GM19452 (cell line): ENCODE results near the gene GRAMD1A.
"Not testable (repeated sequence)": the region's sequence is repeated elsewhere in the genome, so short reads cannot be mapped to it uniquely, and the experiment has no call there.

Source experiments
- ATAC-seq: cut with Tn5 transposase; IDR thresholded peaks from one replicate; pipeline ENCODE4 v1.9.1; 2021; ENCODE audit not compliant: unreplicated experiment

GRAMD1A gene

DNA sequence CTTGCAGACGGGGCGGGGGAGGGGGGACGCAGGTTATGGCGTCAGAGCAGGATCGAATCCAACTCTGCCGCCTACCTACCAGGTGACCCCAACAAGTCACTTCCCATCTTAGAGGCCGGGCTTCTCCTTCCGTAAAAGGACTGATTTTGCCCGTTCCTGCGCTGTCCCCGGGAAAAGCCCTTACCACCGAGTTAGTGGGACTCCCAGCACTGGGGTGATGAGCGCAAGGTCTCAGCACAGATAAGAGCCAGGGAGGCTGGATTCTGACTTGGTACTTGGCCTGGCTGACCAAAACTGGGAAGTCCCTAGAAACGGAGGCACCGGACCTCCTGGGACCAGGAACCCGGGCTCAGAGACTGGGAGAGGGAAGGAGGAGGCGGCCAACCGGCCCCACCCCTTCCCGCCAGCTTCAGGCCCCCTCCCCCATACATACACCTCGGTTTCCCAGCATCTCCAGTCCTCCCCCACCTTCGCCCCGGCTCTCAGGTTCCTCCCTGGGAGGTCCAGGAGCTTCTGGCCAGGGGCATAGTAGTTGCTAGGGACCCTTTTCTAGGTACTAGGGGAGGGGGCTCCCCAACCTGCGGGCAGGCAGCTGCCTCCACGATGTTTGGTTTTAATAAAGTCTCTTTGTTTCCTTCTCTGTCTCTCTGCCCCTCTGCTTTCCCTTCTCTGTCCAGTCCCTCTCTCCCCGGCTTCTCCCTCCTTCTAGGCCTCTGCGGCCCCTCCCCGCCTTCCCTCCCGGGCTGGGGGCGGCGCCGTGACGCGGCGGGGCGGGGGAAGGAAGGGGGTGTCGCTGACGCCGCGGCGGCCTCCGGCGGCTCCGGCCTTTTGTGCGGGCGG is at the start of gene GRAMD1A:
Gene GRAMD1A (plus strand): TSS at position 826 of the 840 bp plus-strand sequence. CDS start 156 bp downstream, outside the sequence.
- peak; percentile 49 for ATAC-seq

DNA sequence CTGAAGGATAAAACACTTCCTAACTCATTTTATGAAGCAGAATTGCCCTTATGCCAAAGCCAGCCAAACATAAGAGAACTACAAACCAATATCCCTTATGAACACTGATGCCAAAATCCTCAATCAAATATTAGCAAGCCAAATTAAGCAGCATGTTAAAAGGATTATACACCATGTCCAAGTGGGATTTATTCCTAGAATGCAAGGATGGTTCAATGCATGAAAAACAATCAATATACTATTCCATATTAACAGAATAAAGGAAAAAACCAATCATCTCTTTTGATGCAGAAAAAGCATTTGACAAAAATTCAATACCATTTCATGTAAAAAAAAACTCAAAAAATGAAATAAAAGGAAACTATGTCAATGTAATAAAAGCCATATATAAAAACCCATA is 47.0 kb upstream of the GRAMD1A start:
- no peak for ATAC-seq

DNA sequence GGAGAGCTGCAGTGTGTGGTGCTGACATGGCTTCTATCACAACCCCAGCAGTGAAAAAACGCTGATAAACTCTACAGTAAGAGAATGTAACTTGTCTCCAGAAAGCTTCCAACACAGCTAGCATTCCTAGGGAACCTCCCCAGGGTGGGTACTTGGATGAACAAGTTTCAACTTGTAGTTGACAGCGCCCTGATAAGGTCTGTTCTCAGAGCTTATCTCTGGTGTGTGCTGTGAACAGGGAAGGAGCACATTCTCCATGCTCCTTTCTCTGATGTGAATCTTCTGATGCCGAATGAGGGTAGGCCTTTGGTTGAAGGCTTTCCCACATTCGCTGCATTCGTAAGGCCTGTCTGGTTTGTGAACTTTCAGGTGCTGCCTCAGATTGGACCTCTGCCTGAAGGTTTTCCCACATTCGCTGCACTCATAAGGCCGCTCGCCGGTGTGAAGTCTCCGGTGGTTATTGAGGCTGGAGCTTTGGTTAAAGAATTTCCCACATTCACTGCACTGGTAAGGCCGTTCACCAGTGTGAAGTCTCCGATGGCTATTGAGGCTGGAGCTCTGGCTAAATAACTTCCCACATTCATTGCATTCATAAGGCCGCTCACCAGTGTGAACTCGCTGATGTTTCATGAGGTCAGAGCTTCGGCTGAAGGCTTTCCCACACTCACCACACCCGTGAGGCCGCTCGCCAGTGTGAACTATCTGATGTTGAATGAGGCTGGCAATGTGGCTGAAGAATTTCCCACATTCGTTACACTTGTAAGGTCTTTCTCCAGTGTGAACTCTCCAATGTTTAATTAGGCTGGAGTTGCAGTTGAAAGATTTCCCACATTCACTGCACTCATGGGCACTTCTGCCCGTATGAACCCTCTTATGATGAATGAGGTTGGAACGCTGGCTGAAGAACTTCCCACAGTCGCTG is 42.0 kb upstream of the GRAMD1A start:
- ATAC-seq, result no peak

DNA sequence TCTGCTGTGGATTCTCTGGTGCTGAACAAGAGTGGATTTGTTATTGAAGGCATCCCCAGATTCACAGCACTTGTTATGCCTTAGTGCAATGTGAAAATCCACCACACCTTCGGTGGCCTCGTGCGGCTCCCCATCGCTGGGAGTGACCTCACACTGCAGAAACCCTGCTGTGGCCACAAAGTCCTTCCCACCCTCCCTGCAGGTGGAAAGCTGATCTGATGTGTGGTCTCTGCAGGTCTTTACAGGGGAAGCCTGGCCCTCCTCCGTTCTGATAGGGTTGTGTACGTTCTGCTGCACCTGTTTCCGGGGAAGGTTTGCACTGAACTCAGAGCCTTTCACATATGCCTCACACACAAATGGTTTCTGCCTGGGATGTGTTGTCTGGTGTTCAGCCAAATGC is 41.1 kb upstream of the GRAMD1A start:
- ATAC-seq, result no peak

DNA sequence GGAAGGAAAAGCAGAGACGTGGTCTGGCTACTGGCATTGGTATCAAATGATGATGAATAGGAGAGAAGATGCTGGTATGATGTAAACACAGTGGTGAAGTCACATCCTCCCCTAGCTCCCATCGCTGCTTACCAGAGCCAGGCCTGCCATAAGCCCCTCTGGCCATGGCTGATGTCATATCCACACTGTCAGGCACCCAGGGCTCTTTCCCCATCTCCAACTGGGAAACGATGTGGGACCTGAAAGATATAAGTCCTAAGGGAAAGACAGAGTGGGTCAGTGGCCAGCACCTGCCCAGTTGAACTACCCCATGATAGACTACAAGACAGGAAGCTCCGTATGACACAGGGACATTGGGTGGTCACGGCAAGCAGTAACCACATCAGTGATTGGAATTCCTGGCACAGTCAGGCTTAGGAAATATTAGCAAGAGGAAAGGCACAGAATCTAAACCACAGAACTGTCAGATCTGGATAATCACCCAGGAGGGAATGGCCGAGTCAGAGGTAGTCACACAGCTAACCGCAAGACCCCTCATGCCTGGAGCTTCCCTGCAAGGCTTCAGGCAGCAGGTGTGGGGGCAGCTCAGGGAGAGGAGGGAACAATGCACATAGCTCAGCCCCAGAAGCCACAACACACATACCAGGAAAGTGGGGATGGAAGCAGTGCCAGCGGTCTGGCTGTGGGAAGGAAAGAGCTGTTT is 39.9 kb upstream of the GRAMD1A start:
- ATAC-seq, result no peak

DNA sequence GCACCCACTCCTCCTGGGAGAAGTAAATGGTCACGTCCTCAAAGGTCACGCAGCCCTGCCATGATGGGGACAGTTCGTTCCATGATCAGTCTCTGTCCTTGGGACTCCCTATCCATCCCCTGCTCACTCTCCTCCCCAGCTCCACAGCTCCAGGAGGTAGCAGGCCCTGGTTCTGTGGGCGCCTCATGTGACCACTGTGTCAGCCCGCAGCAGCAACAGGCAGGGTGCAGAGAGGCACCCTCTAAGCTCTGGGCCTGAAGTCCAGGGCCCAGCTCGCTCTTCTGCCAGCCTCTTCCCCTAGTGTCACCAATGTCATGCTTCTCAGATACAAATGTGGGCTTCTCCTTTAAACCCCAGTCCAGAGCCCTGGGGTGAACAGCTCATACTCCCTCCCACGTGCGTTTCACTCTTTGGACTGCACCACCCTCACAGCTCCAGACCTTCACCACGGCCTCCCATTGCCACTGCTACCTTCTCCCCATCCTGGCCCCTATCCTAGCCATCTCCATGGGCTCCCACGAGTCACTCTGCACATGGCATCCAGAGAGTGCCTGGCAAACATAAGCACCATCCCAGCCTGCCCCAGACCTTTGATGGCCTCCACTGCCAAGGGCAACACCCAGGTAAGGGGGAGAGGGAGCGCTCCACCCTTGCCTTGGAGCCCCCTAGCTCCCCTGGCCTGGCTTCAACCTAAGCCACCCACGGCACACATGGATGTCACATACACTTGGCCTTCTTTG is 39.0 kb upstream of the GRAMD1A start:
- no peak for ATAC-seq

DNA sequence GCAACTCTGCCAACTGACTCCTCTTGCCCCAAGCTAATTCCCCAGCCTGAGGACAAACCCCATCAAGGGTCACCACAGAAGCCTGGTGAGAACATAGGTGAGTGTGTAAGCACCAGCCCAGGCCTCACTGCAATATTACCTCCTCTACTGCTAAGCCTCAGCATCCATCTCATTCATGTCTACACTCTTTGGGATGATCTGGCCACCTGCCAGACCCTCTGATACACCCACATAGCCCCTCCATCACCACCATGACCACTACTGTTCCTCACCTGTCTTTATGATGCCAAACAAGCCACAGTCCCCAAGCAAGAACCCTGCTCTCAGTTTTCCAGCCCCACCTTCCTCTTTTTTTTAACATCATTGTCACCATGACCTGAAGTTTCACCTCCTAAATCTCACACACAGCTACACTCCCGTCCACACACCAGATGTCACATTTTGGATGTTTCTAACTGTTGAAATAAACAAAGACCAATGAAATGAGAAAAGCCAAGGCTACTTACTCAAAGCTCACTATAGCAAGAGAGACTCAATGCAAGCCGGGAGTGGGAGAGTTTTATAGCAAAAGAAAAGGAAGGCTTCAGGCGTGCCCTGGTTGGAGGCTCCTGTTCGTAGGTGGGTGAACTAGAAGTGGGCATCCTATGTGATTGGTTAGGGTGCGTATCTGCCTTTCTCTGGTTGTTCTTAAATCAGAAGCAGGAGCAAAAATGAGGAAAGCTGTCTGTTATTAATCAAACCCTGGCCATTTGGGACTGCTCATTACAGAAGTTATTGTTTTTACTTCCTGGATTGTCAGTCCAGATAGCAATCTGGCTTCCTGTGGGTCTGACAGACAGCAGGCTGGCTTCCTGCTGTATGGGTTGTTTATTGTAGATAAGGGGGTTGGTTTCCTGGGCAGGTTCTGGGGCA is 38.1 kb upstream of the GRAMD1A start:
- ATAC-seq, result no peak

DNA sequence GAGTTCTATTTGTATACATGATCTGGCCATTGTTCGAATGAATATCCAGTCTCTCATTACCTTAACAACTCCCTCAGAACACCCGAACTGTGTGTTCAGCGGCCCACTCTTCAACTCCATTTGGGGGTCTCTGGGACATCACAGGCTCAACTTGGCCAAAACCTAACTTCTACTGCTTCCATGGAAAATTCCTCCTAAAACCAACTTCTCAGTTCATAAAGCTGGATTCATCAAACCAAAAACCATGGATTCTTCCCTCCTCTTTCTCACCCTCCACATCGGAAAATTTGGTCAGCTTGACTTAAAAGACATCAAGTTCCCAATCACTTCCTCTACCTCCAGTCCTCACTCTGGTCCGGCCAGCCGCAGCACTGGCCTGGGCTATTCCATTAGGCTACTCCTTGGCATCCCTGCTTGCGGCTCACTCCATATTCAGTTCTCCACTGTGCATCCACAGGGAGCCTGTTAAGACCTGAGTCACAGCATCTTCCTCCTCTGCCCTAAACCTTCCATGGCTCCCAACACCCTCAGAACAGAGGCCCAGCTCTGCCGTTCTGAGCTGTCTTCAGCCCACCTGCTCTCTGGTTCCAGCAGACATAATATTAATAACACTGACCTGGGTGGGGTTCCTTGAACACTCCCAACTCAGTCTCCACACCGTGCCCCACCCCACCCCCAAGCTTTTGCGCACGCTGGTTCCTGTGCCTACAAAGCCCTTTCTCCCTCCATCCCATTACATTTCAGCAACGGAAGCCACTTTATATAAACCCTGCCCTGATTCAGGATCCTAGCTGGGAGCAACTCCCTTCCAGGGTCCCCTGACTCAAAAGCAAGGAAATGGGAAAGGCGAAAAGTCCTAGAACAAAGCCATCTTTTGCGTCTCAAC is 37.2 kb upstream of the GRAMD1A start:
- ATAC-seq, result no peak

DNA sequence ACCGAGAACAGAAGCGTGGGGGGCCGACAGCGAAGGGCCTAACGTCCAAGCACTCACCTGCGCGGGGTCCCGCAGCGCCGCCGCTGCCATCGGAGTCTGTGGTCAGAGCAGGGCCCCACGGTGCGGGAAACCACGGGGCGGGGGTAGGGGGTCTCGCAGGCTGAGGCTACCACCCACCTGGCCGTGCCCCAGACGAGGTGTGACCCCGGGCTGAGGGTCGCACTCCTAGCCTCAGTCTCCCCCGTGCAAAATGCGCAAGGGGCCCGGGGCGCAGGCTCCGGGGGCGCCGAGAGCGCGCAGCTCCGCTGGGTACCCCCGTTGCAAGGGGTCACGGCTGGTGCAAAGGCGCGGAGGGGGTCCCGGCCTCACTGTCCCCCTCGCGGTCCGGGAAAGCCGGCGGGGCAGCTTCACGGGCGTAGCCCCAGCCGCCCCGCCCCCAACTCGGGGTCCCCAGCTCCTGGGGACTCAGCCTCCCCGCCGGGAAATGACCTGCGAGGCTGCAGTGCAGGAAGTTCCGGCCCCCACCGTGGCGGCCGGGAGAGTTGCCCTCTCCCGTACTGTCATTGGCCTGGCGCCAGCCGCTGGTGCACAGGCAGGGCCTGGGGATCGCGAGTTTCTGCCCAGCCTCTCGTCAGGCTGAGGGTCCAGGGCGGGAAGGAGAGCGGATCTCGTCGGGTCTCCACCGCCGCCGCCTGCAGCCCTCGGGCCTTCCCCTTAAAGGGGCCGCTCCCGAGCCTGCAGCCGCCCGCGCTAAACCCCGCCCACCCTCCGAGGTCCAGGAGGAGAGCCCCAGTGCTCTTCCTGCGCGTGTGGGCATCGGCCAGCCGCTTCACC is 36.3 kb upstream of the GRAMD1A start, which contains the start of gene ZNF792:
Gene ZNF792 (minus strand): TSS at position 657 of the 834 bp plus-strand sequence. CDS start 567 bp downstream, at position 90.
- peak; percentile 79 for ATAC-seq

DNA sequence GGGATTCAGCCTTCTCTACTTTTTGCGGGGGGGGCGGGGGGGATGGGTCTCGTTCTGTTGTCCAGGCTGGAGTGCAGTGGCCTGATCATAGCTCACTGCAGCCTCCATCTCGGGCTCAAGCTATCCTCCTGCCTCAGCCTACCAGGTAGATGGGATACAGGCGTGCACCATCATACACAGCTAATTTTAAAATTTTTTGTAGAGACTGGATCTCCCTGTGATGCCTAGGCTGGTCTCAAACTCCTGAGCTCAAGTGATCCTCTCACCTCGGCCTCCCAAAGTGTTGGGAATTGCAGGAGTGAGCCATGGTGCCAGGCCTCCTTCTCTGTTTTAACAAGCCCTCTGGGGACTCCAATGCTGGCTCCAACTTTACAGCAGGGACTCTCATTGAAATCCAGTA is 35.5 kb upstream of the GRAMD1A start:
- ATAC-seq, result no peak

DNA sequence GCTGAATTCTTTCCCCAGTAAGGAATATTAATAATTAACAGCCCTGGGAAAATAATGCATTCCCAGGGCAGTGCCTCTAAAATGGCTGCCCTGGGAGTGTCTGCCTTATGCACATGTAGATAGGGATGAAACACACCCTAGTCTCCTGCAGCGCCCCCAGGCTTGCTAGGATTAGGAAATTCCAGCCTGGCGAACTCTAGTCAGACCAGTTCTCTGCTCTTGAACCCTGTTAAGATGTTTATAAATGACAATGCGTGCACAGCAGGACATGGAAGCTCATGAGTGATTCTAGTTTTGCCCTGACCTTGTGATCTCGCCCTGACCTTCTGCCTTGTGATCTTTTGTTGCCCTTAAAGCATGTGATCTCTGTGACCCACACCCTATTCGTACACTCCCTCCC is 34.6 kb upstream of the GRAMD1A start:
- not testable (repeated sequence) for ATAC-seq

DNA sequence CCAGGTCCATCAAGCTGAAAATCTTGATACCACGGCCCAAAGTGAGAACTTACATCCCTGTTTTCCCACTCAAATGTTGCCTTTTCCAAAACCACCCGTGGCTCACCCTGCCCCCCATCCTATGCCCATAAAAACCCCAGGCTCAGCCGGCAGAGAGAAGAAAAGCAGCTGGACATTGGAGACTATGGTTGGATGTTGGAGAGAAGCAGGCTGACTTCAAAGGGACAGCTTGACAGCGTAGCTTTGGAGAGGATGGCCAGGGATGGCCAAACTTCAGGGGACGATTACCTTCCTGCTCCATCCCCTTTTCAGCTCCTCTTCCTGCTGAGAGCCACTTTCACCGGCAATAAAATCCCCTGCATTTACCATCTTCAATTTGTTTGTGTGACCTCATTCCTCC is 32.6 kb upstream of the GRAMD1A start:
- no peak for ATAC-seq

DNA sequence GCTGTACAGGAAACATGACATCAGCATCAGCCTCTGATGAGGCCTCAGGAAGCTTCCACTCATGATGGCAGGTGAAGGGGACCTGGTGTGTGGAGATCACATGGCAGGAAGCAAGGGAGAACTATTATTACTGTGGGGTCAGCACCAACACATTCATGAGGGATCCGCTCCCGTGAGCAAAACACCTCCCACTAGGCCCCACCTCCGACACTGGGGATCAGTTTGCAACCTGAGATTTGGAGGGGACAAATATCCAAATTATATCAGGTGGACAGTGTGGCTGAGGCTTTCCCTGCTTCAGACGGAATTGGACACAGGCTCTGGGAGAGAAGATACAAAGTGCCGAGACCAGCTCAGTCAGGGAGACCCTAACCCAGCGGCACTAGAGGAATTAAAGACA is 30.4 kb upstream of the GRAMD1A start:
- no peak for ATAC-seq

DNA sequence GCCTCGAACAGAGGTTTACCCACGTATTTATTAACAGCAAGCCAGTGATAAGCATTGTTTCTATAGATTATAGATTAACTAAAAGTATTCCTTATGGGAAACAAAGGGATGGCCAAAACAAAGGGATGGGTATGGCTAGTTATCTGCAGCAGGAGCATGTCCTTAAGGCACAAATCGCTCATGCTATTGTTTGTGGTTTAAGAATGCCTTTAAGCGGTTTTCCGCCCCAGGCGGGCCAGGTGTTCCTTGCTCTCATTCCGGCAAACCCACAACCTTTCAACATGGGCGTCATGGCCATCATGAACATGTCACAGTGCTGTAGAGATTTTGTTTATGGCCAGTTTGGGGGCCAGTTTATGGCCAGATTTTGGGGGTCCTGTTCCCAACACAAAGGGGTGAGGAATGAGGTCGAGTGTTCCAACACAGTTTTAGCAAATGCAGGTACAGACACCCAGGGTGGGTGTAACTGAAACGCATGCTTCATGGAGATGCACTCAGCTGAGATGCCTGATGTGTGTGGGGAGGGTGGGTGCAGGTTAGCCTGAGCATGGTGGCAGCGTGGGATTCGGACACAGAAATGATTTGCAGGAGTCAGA is 29.8 kb upstream of the GRAMD1A start:
- ATAC-seq, result not testable (repeated sequence)

DNA sequence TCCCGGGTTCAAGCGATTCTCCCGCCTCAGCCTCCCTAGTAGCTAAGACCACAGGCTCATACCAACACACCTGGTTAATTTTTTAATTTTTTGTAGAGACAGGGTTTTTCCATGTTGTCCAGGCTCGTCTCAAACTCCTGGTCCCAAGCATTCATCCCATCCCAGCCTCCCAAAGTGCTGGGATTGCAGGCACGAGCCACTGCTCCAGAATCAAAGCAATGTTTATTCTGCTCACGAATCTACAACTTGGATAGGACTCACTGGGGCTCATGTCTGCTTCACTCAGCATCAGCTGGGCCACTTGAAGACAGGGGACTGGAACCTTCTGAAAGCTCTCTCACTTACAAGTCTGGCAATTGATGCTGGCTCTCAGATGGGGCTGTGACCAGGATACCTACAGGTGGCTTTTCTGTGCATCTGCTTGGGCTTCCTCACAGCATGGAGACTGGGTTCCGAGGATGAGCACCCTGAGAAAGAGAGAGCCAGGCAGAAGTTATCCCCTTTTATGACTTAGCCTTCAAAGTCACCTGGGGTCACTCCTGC is 27.9 kb upstream of the GRAMD1A start:
- ATAC-seq, result no peak

DNA sequence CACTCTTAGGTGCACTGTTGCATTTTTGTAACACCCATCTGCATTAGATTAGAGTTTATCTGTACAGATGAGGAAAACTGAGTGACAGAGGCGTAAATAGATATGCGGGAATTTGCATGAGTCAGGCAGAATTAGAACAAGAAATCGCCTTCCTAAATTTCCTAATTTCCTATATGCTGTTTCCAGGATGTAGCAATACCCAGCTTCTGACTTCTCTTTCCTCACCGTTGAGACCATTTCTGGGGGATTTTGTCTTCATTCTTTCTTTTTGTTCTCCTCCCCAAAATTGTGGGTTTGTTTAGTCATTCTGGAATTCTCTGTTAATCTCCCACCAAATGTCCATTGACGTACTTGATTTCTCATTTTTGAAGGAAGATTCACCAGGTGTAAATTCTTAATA is 25.5 kb upstream of the GRAMD1A start:
- ATAC-seq, result no peak

DNA sequence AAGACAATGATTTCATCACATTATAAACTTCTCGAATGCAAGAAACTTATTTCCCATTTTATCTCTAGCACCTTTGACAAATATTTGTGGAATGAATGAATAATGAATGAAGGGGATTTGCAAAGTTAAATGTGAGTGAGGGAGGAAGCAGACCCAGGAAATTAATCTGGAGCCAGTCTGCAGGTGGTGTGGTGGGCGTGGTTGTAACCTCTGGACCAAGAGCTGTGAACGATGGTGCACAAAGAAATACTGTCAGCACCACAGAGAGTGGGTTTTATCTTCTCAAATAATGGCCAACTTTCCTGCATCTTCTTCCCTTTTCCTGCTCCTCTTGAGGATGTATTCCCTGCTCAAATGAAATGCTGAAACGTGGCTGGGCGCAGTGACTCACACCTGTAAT is 25.1 kb upstream of the GRAMD1A start:
- ATAC-seq, result no peak
